HepG2 (cell line): Measurements from ENCODE around the gene MRPL39. TPM values are rescaled to one million over a fixed set of nuclear protein-coding genes. Genes with fewer than 3 reads are reported as not detected.

ENCODE experiments used
- ATF7 ChIP-seq, 2 experiments: fragments of 450-650 bp in 1 of 2; sonication (generic) in 1 of 2; formaldehyde crosslinking in 1 of 2; IDR thresholded peaks; 2 replicates each; pipeline versions ENCODE4 v1.4.0 to v1.6.1; 2016 to 2020; ENCODE audit warnings: antibody characterized with exemption in 1 of 2, mild to moderate bottlenecking in 1 of 2, missing genetic modification reagents in 1 of 2
- CBX5 ChIP-seq: sonication (generic); formaldehyde crosslinking; IDR thresholded peaks from 2 replicates; pipeline ENCODE4 v1.4.0; 2020; ENCODE audit warnings: missing genetic modification reagents, borderline replicate concordance
- ERF ChIP-seq: IDR thresholded peaks from 2 replicates; pipeline ENCODE4 v1.6.1; 2018; ENCODE audit warnings: missing biosample characterization, missing genetic modification reagents
- HMG20B ChIP-seq: conservative IDR thresholded peaks from 2 replicates; pipeline ENCODE4 v1.6.1; 2016; ENCODE audit warnings: missing genetic modification reagents, missing compliant biosample characterization
- KAT8 ChIP-seq: IDR thresholded peaks from 2 replicates; pipeline ENCODE4 v1.6.1; 2016; ENCODE audit warnings: missing genetic modification reagents, missing compliant biosample characterization
- NFE2L1 ChIP-seq: sonication (generic); formaldehyde crosslinking; IDR thresholded peaks from 2 replicates; pipeline ENCODE4 v1.4.0; 2020; ENCODE audit warnings: missing genetic modification reagents, mild to moderate bottlenecking, borderline replicate concordance
- NFIB ChIP-seq: sonication (generic); formaldehyde crosslinking; IDR thresholded peaks from 2 replicates; pipeline ENCODE4 v1.9.0; 2021; ENCODE audit warnings: missing genetic modification reagents, mild to moderate bottlenecking, borderline replicate concordance
- NR2C2 ChIP-seq: sonication (generic); formaldehyde crosslinking; IDR thresholded peaks from 2 replicates; pipeline ENCODE4 v1.4.0; 2020; ENCODE audit warnings: missing genetic modification reagents, mild to moderate bottlenecking, moderate library complexity, borderline replicate concordance
- PAX8 ChIP-seq: sonication (generic); formaldehyde crosslinking; IDR thresholded peaks from 2 replicates; pipeline ENCODE4 v1.8.0; 2022; ENCODE audit warnings: mild to moderate bottlenecking, missing genetic modification reagents, borderline replicate concordance
- RORA ChIP-seq: sonication (generic); formaldehyde crosslinking; IDR thresholded peaks from 2 replicates; pipeline ENCODE4 v1.5.0; 2020; ENCODE audit warnings: mild to moderate bottlenecking, missing genetic modification reagents, moderate library complexity
- TFAP4 ChIP-seq: sonication (generic); IDR thresholded peaks from 2 replicates; pipeline ENCODE4 v1.6.1; 2016; ENCODE audit warnings: low read depth, borderline replicate concordance
- ZBTB38 ChIP-seq: sonication (generic); formaldehyde crosslinking; IDR thresholded peaks from 2 replicates; pipeline ENCODE4 v1.5.1; 2020; ENCODE audit warnings: mild to moderate bottlenecking, missing genetic modification reagents
- ZNF160 ChIP-seq: sonication (generic); formaldehyde crosslinking; IDR thresholded peaks from 2 replicates; pipeline ENCODE4 v1.8.0; 2022; ENCODE audit warnings: mild to moderate bottlenecking, inconsistent platforms, missing genetic modification reagents
- ZNF263 ChIP-seq: sonication (generic); formaldehyde crosslinking; IDR thresholded peaks from 2 replicates; pipeline ENCODE4 v1.4.0; 2020; ENCODE audit warnings: missing genetic modification reagents
- ZNF34 ChIP-seq: sonication (generic); formaldehyde crosslinking; IDR thresholded peaks from 2 replicates; pipeline ENCODE4 v1.4.0; 2020; ENCODE audit warnings: mild to moderate bottlenecking, missing genetic modification reagents, borderline replicate concordance
- ZNF354B ChIP-seq: sonication (generic); formaldehyde crosslinking; IDR thresholded peaks from 2 replicates; pipeline ENCODE4 v1.8.0; 2022; ENCODE audit warnings: mild to moderate bottlenecking, missing genetic modification reagents
- ZNF460 ChIP-seq: sonication (generic); formaldehyde crosslinking; IDR thresholded peaks from 2 replicates; pipeline ENCODE4 v1.5.1; 2020; ENCODE audit warnings: missing genetic modification reagents, mild to moderate bottlenecking, borderline replicate concordance
- ZNF550 ChIP-seq: sonication (generic); formaldehyde crosslinking; IDR thresholded peaks from 2 replicates; pipeline ENCODE4 v1.4.0; 2020; ENCODE audit warnings: mild to moderate bottlenecking, missing genetic modification reagents, borderline replicate concordance
- ZNF567 ChIP-seq: sonication (generic); formaldehyde crosslinking; IDR thresholded peaks from 2 replicates; pipeline ENCODE4 v1.8.1; 2023; ENCODE audit warnings: mild to moderate bottlenecking, missing genetic modification reagents, borderline replicate concordance
- ZNF709 ChIP-seq: sonication (generic); formaldehyde crosslinking; IDR thresholded peaks from 2 replicates; pipeline ENCODE4 v1.5.0; 2020; ENCODE audit warnings: mild to moderate bottlenecking, missing genetic modification reagents
- ZNF737 ChIP-seq: sonication (generic); formaldehyde crosslinking; IDR thresholded peaks from 2 replicates; pipeline ENCODE4 v1.5.0; 2020; ENCODE audit warnings: missing genetic modification reagents, mild to moderate bottlenecking, borderline replicate concordance
- ZNF766 ChIP-seq: sonication (generic); formaldehyde crosslinking; IDR thresholded peaks from 2 replicates; pipeline ENCODE4 v1.5.0; 2020; ENCODE audit warnings: missing genetic modification reagents, borderline replicate concordance
- ZNF777 ChIP-seq: sonication (generic); formaldehyde crosslinking; IDR thresholded peaks from 2 replicates; pipeline ENCODE4 v1.4.0; 2020; ENCODE audit warnings: missing genetic modification reagents
- ZNF841 ChIP-seq: sonication (generic); formaldehyde crosslinking; IDR thresholded peaks from 2 replicates; pipeline ENCODE4 v1.8.1; 2023; ENCODE audit warnings: missing genetic modification reagents, borderline replicate concordance
- ZSCAN29 ChIP-seq: sonication (generic); formaldehyde crosslinking; conservative IDR thresholded peaks from 2 replicates; pipeline ENCODE4 v1.4.0; 2020; ENCODE audit warnings: mild to moderate bottlenecking, missing genetic modification reagents
- polyA plus RNA-seq, 8 experiments: library from polyadenylated mRNA; depleted of rRNA in 3 of 8; stranded (reverse) in 7 of 8; unstranded in 1 of 8; fragments of >200 nt; fragmentation: Illumina TruSeq in 4 of 8; extraction: Trizol in 4 of 8; gene quantifications; 2 replicates each; pipeline versions ENCODE4 v1.2.1 to v1.2.3, GENCODE V29; 2011 to 2016; ENCODE audit warnings: low read depth in 4 of 8, missing spikeins in 1 of 8, mixed read lengths in 1 of 8; ENCODE audit not compliant: insufficient read depth in 1 of 8
- total RNA-seq, 5 experiments: library from RNA; depleted of rRNA; stranded (reverse); fragments of >200 nt; fragmentation: Illumina TruSeq; extraction: Trizol; gene quantifications; 2 replicates each; pipeline ENCODE4 v1.2.3, GENCODE V29; 2016; ENCODE audit warnings: low read depth in 1 of 5
- TF ChIP-seq, protein P1 (sequence below): sonication (generic); formaldehyde crosslinking; conservative IDR thresholded peaks from 2 replicates; pipeline ENCODE4 v1.4.0; 2020; ENCODE audit warnings: missing genetic modification reagents
- TF ChIP-seq, protein P2 (sequence below): sonication (generic); formaldehyde crosslinking; IDR thresholded peaks from 2 replicates; pipeline ENCODE4 v1.4.0; 2020; ENCODE audit warnings: missing genetic modification reagents; ENCODE audit errors: not compliant biosample characterization

The MRPL39 gene
- total and polyA plus RNA-seq, 2 of the 13 experiments (the other 11 are each of a cell fraction or from before 2014, with no cell fraction given): 29.1 to 91.2 TPM

DNA sequence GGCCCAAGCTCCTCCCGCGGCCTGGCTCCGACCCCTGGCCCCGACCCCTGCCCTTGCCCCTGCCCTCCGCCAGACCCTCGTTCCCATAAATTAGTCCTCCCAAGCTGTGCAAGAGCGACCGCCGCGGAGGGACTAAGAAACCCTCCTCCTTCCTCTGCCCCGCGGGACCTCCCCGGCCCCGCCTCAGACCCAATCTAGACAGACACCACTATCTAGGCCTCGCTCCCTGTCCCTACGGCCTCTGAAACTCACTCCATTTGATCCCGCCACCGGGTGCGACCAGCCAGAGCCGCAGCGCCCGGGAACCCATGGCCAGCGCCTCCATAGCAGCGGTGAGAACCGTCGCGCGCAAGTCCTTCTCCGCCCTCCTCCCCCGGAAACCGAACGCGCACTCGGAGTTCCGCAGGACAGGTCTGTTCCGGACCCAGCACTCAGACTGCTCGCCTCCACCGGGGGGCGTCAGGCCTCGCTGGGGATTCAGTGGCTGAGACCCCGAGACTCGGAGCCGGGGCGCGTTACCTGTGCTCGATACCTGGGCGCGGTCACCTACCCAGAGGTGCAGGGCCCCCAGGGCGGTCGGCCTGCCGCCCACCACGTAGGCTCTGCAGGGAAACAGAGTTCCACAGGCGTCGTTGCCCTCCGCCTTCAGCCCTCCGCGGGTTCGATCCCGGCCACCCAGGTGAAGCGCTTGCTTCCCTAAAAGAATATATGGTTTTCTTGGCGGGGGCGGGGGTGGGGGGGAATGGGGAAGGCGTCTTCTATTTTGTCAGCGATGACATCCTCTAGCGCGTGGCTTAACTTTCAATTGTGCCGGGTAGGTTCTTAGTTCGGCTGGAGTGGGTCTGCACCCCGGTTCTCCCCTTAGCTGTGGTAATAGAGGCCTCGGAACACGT, at the start of gene MRPL39 (continued):
- TF ChIP-seq, protein P1, sequence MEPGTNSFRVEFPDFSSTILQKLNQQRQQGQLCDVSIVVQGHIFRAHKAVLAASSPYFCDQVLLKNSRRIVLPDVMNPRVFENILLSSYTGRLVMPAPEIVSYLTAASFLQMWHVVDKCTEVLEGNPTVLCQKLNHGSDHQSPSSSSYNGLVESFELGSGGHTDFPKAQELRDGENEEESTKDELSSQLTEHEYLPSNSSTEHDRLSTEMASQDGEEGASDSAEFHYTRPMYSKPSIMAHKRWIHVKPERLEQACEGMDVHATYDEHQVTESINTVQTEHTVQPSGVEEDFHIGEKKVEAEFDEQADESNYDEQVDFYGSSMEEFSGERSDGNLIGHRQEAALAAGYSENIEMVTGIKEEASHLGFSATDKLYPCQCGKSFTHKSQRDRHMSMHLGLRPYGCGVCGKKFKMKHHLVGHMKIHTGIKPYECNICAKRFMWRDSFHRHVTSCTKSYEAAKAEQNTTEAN (CRISPR knock-in tag): 0 out of 2 replicates have a peak, but pooled peaks have one; percentile 44
- TF ChIP-seq ZNF34 (CRISPR knock-in tag): 0 out of 2 replicates have a peak, but pooled peaks have one; percentile 31
- TF ChIP-seq NFE2L1 (CRISPR knock-in tag): peak; percentile 53; the same call in 1 of the 2 replicates
- no peak for TF ChIP-seq ZNF354B (CRISPR knock-in tag)
- 0 out of 2 replicates have a peak, but pooled peaks have one; percentile 59 for TF ChIP-seq ZNF567 (CRISPR knock-in tag)
- TF ChIP-seq, protein P2, sequence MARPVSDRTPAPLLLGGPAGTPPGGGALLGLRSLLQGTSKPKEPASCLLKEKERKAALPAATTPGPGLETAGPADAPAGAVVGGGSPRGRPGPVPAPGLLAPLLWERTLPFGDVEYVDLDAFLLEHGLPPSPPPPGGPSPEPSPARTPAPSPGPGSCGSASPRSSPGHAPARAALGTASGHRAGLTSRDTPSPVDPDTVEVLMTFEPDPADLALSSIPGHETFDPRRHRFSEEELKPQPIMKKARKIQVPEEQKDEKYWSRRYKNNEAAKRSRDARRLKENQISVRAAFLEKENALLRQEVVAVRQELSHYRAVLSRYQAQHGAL (CRISPR knock-in tag): no peak
- TF ChIP-seq ZBTB38 (CRISPR knock-in tag): peak; percentile 76
- no peak for TF ChIP-seq ZNF550 (CRISPR knock-in tag)
- TF ChIP-seq ATF7 (IDR thresholded peaks at IDR 0.05): no peak
- no peak for TF ChIP-seq ATF7 (CRISPR knock-in tag; IDR thresholded peaks at IDR 0.05)
- peak; percentile 96 for TF ChIP-seq KAT8
- TF ChIP-seq RORA (CRISPR knock-in tag): no peak
- TF ChIP-seq TFAP4: peak; percentile 14; the same call in 1 of the 2 replicates
- TF ChIP-seq NFIB (CRISPR knock-in tag): no peak
- TF ChIP-seq ZNF160: no peak; the same call in 1 of the 2 replicates
- peak; percentile 77; the same call in 1 of the 2 replicates for TF ChIP-seq HMG20B
- TF ChIP-seq NR2C2 (CRISPR knock-in tag): peak; percentile 96
- TF ChIP-seq ZNF263 (CRISPR knock-in tag): peak; percentile 65; the same call in 1 of the 2 replicates
- TF ChIP-seq ZNF841 (CRISPR knock-in tag): no peak
- no peak for TF ChIP-seq ZNF460
- no peak for TF ChIP-seq ZSCAN29 (CRISPR knock-in tag)
- TF ChIP-seq PAX8: no peak
- TF ChIP-seq ZNF737 (CRISPR knock-in tag): no peak
- peak; percentile 80; the same call in 1 of the 2 replicates for TF ChIP-seq ERF (CRISPR knock-in tag)
- TF ChIP-seq ZNF777 (CRISPR knock-in tag): peak; percentile 62
- no peak for TF ChIP-seq ZNF766 (CRISPR knock-in tag)
- peak; percentile 71 for TF ChIP-seq ZNF709 (CRISPR knock-in tag)
- peak; percentile 99 for TF ChIP-seq CBX5 (CRISPR knock-in tag)
